Measurements from ENCODE around the gene POU2AF2. TPM values are rescaled to one million over a fixed set of nuclear protein-coding genes. Genes with fewer than 3 reads are reported as not detected.
"Not testable (repeated sequence)": the region's sequence is repeated elsewhere in the genome, so short reads cannot be mapped to it uniquely, and the experiment has no call there.

POU2AF2 gene
- total RNA-seq, 1 donor from 2014 or later = not detected

DNA sequence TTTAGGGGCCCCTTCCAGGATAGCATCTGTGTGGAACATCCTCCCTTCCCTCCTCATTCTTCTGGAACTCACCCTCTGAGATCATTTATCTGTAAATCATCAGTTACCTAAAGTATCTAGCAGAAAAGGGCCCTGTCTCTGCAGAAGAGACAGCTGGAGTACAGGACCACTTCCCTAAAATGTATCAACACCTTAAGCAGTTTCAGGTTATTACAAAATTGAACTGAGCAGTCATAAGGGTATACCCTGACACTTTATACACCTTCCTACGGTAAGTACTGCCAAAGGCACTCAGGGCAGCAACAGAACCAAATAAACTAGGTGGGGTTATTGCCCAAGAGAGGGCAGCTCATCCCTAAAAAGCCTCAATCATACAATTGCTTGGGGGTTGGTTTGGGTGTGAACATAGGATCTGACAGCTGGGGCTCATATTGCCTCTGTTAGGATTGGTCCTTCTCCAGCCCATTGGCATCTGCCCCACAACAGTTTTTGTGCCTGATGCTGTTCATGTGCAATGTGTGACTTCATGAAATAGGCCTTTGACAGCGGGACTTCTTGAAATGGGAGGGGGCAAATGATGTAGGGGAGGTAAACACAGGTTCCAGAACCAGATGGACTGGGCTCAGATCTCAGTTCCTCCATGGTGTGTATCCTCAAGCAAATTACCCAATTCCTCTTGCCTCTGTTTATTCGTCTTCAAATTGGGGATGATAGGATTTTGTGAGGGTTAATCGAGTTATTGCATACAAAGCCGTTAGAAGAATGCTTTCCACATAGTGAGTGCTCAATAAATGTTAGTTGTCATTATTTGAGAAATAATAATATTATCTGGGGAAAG, 55.7 kb downstream of the POU2AF2 start:
- DNase-seq (ENCODE audit: extremely low read depth, low read depth, low spot score) = no peak

DNA sequence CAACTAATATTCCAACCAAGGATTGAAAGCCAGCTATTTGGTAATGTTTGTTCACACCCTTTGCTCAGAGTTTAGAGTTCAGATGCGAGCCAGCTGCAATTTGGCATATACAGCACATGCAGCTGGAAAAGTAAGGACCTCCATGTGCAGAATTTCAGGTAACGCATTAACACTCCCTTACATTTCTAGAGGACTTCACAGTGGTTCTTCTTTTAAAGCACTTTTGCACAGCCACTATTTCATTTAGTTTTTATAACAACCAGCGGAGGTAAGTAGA, 56.3 kb downstream of the POU2AF2 start:
- no peak for DNase-seq (ENCODE audit: extremely low read depth, low read depth, low spot score)

DNA sequence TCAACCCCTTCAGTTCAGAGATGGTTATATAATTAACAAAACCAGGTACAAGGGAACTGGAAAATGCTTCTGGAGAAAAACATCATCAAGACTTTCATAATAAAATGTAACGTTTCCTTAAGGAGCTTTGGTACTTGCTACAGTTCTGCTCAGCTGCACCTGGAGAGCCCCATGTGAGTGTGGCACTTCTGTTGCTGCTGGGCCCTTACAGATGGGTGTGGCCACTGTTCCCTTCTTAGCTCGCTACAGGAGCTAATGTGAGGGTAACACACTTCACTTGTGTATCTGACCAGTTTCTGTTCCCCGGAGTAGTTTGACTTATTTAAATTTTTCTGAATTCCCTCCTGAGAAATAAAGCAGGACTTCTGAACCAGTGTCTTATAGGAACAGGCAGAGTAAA, 56.8 kb downstream of the POU2AF2 start:
- DNase-seq (ENCODE audit: extremely low read depth, low read depth, low spot score) = no peak

DNA sequence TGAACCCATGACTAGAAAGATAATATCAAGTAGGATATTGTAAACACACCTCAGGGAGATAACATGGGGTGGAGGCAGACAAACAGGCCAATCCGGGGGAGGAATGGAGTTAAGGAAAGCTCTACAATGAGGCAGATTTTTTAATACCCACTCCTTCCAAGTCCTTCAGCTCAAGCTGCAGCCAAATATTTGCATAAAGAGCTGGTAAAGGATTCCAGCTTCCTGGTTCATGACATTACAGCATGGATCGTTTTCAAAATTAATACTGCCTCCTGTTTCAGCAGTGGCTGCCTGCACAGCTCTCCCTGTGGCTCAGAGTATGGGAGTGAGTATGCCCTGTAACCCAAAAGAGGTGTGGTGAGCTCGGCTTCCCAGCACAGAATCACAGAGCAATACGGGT, 57.9 kb downstream of the POU2AF2 start:
- no peak for DNase-seq (ENCODE audit: extremely low read depth, low read depth, low spot score)

DNA sequence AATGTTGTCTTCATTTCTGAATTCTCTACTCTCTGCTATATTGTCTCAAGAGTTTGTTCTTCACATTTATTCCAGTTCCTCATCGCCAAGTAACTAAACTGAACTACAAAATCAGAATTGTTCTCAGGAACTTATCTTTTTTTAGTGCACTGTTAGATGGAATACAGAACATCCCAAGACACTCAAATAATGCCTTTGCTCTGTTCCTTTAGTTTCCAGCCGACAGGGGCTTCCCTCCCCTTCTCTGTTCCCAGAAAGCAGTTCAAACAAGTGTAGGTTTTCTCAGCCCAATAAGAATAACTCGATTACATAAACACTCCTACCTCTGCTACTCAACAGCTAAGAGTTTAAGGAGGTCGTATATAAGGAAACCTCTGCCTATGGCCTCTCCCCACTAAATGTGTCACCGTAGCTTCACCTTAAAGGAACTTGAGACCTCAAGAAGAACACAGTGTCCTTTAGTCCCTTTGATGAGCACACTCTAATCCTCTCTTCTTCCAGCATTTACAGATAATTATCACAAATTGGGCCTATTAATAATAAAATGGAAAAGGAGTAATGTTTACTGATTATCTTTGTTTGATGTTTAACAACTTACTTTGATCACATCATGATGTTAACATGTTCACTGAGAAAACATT, 59.8 kb downstream of the POU2AF2 start:
- no peak for DNase-seq (ENCODE audit: extremely low read depth, low read depth, low spot score)

DNA sequence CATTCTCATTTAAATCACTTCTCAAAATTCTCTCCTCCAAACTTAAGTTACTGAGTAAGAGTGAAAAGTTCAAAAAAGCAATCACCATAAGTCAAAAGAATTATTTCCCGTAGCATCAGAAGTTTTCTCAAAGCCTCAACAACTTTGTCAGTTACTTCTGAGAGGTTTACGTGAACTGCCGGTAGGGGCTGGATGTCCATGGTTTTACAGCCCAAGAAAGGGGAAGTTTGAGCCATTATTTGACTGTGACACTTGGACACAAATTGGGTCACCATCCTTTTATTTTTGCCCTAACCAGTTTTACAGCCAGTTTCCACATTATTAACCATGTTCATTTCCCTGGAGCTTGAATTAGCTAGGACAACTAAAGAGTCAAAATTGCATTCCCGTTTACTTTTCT, 60.4 kb downstream of the POU2AF2 start:
- DNase-seq (ENCODE audit: extremely low read depth, low read depth, low spot score) = no peak

DNA sequence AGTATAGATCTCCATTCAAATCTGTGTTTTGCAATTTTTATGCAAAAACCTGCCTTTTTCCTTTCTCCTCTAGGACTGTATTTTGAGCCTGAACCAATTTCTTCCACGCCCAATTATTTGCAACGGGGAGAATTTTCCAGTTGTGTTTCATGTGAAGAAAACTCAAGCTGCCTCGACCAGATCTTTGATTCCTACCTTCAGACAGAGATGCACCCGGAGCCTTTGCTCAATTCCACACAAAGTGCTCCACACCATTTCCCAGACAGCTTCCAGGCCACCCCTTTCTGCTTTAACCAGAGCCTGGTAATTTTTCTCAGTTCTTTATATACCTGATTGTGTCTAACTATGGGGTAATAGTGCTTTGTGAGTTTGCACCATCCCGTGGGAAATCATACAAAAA, 60.8 kb downstream of the POU2AF2 start:
- no peak for DNase-seq (ENCODE audit: extremely low read depth, low read depth, low spot score)

DNA sequence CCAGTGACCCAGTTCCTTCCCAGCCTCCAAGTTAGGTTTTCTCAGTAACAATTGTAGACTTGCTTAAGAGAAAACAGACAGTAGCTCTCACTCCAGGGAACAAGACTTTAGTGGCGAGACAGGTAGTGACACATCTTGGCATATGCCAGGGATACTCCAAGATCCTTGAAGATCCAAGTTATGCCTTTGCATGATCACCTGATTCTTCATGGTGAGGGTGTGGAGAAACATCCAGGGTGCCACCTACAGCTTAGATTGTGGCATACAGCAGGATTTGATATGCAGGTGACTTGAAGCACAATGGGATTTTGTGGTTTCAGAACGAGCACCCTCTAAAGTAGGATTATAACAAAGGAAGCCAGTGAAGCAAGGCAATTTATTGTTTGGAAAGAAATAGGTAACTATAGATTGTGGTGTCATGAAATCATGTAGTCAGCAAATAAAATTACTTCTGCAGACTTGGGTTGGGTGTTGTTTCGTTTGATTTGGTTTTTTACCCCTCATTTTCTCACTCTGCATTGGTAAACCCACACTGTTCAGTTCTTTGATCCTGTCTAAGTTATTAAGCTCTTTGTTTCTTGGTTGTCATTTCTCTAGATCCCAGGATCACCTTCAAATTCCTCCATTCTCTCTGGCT, 62.1 kb downstream of the POU2AF2 start:
- no peak for DNase-seq (ENCODE audit: extremely low read depth, low read depth, low spot score)

DNA sequence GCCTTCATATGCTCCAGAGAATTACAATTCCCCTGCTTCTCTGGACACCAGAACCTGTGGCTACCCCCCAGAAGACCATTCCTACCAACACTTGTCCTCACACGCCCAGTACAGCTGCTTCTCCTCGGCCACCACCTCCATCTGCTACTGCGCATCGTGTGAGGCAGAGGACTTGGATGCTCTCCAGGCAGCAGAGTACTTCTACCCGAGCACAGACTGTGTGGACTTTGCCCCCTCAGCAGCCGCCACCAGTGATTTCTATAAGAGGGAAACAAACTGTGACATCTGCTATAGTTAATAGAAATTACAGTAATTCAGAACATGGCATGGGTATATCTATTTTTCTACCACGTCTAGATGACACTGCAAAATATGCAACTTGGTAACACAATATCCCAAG, 62.6 kb downstream of the POU2AF2 start:
- no peak for DNase-seq (ENCODE audit: extremely low read depth, low read depth, low spot score)

DNA sequence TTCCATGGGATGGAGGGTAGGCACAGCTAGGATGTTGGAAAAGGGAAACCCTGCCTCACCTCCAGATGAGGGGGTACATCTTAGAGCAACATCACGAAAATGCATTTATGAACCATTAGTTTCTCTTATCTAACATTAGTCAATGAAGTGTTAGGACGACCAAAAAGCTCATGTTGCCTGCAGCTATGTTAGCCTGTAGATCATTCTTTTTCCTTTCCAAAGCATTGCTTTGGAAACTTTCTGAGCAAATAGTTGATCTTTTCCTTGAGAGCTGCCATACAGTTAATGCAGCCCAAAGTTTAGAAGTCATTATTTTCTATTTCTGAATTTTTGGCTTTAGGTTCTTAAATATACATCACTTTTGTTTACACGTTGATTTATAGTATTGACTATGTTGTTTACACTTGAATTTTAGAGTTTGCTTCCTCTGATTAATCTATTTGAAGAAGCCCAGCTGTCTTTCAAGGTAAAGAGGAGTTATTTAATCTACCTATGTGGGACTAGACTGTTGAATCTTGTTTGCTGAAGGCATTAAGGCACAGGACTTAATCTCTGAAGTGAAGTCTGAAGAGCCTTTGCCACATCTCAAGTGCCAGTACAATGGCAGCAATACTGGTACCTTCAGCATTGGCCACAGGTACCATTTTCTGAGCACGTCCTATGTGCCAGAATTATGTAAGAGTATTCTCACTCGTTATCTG, 63.8 kb downstream of the POU2AF2 start:
- DNase-seq (ENCODE audit: extremely low read depth, low read depth, low spot score) = no peak

DNA sequence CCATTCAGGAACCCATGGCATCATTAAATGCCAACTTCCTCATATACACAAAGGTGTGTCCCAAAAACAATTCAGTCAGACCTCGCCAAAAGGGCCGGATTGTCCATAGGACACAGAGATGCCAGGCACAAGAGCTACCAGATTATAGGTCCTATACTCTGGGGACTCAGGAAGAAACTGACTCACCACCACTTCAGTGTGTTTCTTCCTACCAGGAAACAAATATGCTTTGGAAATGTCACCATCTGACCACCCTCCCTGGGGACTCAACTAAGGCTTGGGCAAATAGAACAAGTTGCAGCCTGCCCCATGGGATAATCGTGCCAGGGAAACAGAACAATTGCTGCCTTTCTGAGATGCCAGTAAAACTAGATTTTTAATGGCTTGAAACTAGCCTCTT, 64.6 kb downstream of the POU2AF2 start:
- no peak for DNase-seq (ENCODE audit: extremely low read depth, low read depth, low spot score)

DNA sequence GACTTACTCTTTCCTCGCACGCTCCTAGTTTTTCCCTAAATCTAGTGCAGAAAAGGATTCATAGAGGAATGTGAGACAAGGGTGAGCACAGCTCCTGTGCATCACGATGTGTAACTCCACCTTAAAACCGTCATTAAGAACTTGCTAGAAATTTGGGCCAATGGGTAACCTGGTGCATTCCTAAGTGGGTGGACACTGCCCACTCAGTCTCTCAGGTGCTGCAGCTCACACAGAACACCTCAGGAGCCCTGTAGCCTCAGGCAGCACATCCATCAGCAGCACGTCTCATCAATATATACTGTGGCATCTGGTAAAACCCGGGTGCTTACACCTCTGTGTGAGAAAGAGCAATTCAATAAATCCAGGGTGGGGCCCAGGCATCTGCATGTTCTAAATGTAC, 65.2 kb downstream of the POU2AF2 start:
- DNase-seq (ENCODE audit: extremely low read depth, low read depth, low spot score) = no peak

DNA sequence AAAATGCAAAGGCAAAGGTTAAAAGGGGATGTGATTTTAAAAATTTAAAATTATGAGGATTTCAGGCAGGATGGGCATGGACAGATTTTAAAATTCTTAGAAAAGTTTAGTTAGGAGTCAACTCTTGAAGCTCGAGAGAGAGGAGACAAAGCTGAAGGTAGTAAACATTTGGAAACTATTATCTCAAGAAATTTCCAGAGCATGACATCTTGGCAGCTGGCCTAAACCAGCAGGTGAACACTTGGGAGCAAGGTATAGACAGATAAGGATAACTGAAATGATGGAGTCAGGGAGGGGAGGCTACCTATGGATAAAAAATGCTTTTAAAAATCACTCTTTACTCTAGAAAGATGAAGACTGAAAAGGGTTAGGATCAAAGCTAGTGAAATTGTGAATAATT, 66.6 kb downstream of the POU2AF2 start:
- DNase-seq (ENCODE audit: extremely low read depth, low read depth, low spot score) = no peak

DNA sequence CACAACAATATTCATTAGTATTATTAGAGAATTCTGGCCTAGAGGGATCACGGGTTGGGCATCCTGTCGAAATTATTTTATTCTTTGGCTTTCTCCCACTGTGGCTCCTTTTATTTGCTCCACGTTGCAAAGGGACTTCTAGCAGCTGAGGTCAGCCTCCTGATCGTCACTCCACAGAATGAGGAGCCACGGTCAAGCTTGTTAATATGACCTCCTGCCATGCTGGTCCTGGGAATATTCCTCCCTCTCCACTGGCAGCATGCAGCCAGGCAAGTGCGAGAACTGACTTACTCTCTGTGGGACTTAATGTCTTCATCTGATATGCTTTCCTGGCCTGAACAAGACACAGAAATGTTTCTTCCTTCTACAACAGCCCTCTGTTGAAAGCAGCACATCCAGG, 73.8 kb downstream of the POU2AF2 start:
- no peak for DNase-seq (ENCODE audit: extremely low read depth, low read depth, low spot score)

DNA sequence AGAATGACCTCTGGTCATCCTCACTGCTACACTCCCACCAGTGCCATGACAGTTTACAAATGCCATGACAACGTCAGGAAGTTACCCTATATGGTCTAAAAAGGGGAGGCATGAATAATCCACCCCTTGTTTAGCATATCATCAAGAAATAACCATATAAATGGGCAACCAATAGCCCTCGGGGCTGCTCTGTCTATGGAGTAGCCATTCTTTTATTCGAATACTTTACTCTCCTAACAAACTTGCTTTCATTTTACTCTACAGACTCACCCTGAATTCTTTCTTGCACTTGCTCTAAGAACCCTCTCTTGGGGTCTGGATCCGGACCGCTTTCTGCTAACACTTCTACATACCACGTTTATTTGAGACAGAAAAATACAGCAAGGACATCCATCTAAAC, 74.7 kb downstream of the POU2AF2 start:
- DNase-seq (ENCODE audit: extremely low read depth, low read depth, low spot score) = not testable (repeated sequence)

DNA sequence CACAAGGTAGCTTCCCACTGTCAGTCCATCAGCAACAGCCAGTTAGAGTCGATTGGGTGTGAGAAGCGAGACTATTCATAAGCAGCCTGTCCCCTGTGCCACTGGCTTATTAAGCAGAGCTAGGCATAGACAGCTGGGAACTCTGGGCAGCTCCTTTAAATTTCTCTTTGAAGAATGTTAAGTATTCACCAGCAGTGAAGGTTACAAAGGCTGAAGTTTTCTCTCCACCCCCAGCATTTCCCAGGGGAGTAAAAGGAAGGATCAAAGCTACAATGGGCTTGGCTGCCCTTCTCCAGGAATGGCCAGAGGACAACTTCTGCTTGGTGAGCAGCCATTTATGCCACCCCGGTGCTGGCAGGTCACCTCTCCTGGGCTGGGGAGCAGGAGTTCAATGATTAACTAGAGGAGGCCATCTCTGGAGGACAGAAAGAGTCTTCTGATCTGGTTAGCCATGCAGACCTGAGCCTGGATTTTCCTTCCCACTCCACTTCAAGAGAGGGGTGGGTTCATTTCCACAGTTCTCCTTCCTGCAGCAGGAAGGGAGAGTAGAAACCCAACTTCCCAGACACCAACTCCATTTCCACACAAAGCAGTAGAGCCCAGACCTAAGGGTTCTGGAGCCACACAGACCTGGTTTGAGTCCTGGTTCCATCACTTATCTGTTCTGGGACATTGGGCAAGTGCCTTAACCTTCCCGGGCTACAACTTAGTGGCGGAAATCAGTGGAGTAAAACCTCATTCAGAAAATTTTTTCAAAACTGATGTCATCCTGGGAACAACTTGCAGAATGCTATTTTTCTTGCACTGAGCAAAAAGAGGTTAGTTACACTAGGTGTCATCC, 75.4 kb downstream of the POU2AF2 start:
- DNase-seq (ENCODE audit: extremely low read depth, low read depth, low spot score) = no peak

DNA sequence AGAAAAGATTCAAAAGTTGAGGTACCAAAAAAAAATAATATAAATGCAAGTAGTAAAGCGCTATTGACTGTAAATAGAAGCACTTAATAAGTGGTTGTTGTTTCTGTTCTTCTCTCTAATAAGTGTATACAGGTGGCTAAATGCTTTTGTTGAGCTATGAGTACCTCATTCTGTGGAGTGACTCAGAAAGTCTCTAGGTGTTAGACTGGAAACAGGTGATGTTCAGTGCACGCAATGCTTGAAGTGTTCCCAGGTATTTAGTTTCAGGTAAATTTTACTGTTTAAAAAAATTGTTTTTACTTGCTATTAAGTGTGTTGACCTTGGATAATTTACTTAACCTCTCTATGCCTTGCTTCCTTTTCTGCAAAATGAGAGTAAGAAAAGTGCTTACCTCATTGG, 77.0 kb downstream of the POU2AF2 start:
- no peak for DNase-seq (ENCODE audit: extremely low read depth, low read depth, low spot score)

DNA sequence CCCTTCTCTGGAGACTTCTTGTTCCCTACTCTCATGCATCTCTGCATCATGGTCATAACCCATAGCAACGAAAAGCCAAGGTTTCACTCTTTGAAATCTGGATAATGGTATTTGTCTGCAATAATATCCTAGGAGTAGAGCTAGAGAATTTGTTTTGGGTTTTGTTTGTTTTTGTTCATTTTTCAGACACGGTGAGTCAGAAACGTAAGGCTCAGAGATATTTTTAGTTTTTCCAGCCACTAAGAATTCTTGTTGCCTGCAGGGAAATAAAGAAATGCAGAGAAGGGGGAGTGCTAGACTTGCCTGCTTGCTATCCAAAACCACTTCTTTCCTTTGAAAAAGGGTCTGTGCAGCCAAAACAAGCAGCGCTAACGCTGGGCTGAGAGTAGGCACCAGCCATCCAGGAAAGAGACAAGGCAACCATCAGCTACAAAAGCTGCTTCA, 78.8 kb downstream of the POU2AF2 start:
- DNase-seq (ENCODE audit: extremely low read depth, low read depth, low spot score) = no peak

DNA sequence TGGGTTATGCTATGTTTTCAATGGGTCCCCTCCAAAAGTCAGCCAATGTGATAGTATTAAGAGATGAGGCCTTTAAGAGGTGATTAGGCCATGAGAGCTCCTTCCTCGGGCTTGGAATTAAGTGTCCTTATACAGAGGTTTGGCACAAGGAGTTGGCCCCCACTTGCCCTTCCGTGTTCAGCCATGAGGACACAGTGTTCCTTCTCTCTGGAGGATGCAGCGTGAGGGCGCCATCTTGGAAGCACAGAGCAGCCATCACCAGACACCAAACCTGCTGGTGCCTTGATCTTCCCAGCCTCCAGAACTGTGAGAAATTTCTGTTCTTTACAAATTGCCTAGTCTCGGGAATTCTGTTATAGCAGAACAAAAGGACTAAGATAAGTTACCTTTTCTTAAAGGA, 79.7 kb downstream of the POU2AF2 start:
- no peak for DNase-seq (ENCODE audit: extremely low read depth, low read depth, low spot score)

DNA sequence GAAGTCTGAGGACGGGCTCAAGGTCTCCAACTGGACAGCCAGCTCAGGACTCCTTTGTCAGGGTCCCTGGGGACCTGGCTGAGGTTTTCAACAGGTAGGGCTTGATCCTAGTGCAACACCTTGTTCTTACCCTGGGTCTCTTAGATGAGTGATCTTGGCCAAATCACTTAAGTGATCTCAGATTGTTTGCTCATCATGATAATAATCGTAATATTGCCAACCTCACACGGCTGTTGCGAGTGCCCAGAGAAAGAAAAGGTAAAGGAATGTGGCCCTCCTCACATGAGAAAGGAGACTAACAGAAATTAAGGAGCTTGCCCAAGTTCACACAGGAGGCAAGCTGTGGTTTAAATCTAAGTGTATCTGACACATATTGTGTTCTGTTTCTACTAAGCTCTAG, 81.3 kb downstream of the POU2AF2 start:
- no peak for DNase-seq (ENCODE audit: extremely low read depth, low read depth, low spot score)

Measured in glomerular endothelial cell (primary cell).